ENCODE measurements around the gene ACTA2. TPM values are rescaled to one million over a fixed set of nuclear protein-coding genes. Genes with fewer than 3 reads are reported as not detected.

Gene ACTA2
- total and polyA plus RNA-seq, 9 donors = 209 to 308 (median 267) TPM

DNA sequence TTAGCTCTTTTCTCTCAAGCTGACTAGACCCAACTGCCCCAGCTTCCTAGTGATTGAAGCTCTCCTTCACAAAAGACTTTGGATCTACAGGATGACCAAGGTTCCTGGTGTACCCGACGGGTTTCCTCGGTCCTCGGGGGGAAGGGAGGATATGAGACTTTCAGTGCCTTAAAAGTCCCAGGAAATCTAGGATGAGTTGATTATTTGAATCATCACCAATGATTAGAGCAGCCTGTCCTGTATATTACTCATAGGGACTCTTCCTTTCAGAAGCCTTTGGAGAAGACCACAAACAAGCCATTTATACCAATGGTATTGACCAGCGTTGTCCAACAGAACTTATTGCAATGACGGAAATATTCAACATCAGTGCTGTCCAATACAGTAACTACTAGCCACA lies 6.1 kb upstream of the ACTA2 start:
- Histone ChIP-seq H3K4me3 (ENCODE audit: low read length) (no peak overlapping the region), H3K9me3 (replicated peaks; ENCODE audit: control insufficient read depth, low read depth, low read length) (no peaks in the 10 kb centered on the region), H3K4me1 (ENCODE audit: control insufficient read depth, insufficient read depth, low read length) (peaks cover under 1% of the 10 kb centered on the region), H3K27ac (ENCODE audit: low read length) (no peak overlapping the region), H3K27me3 (ENCODE audit: control insufficient read depth, insufficient read depth, low read length) (no peaks in the 10 kb centered on the region), H3K36me3 (ENCODE audit: control insufficient read depth, insufficient read depth, low read length) (no peaks in the 10 kb centered on the region)
- no peak for DNase-seq
- WGBS (ENCODE audit: insufficient coverage) = no CpG with 5 or more reads among the region's 6 CpGs

DNA sequence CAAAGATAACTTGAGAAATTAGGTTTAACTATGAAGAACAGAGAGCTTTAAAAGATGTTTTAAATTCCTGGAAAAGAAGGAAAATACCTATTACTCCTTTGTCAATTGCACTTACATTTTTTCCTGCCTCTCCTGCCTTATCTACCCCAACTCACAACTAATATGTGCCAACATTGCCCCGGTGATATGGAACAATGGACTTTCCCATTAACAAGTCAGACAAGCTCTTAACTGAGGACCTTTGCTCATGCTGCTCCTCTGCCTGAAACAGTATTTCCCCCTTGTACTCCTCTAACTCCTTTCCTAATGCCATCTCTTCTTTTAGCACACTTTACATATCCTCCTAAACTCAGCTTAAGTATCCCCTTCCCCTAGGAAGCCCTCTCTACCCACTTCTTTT lies 4.8 kb upstream of the ACTA2 start:
- no peak for DNase-seq
- Histone ChIP-seq H3K36me3 (ENCODE audit: control insufficient read depth, insufficient read depth, low read length) (no peaks in the 10 kb centered on the region), H3K4me1 (ENCODE audit: control insufficient read depth, insufficient read depth, low read length) (peaks cover 13% of the 10 kb centered on the region), H3K27me3 (ENCODE audit: control insufficient read depth, insufficient read depth, low read length) (no peaks in the 10 kb centered on the region), H3K9me3 (replicated peaks; ENCODE audit: control insufficient read depth, low read depth, low read length) (no peaks in the 10 kb centered on the region), H3K4me3 (ENCODE audit: low read length) (no peak overlapping the region), H3K27ac (ENCODE audit: low read length) (no peak overlapping the region)
- 85% methylated on average over 1 of the region's 1 CpG for WGBS (ENCODE audit: insufficient coverage)

DNA sequence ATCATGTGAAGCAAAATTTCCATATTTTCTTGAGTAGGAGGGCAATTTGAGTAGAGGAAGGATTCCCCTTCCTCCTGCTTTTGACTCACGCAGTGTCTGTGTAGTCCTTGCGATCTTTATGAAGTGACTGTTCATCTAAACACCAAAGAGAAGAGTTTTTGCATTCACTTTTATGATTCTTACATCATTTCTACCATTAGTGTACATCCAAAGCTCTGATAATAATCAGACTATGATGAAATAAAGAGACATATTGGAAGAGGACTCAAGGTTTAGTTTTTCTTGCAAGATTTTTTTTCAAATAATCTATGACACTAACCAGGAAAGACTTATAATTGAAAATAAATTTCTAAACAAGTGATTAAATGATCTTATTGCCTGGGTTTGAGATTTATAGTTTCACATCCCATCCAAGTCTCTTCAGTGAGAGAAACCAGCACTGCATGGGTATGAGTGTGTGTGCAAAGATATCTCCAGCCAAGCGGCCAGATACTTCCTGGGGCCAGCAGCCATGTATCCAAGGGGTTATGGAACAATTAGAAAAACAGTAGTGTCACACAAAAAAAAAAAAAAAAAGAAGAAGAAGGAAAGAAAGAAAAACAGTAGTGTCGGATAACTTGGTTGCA lies 2.0 kb upstream of the ACTA2 start:
- H3K9me3 ChIP-seq (replicated peaks; ENCODE audit: control insufficient read depth, low read depth, low read length) = no peaks in the 10 kb centered on the region
- H3K27ac ChIP-seq (ENCODE audit: low read length) = no peak overlapping the region
- H3K4me1 ChIP-seq (ENCODE audit: control insufficient read depth, insufficient read depth, low read length) = peaks cover 31% of the 10 kb centered on the region
- no peak for DNase-seq
- no peaks in the 10 kb centered on the region for H3K36me3 ChIP-seq (ENCODE audit: control insufficient read depth, insufficient read depth, low read length)
- no peaks in the 10 kb centered on the region for H3K27me3 ChIP-seq (ENCODE audit: control insufficient read depth, insufficient read depth, low read length)
- no peak overlapping the region for H3K4me3 ChIP-seq (ENCODE audit: low read length)
- no CpG with 5 or more reads among the region's 4 CpGs for WGBS (ENCODE audit: insufficient coverage)

DNA sequence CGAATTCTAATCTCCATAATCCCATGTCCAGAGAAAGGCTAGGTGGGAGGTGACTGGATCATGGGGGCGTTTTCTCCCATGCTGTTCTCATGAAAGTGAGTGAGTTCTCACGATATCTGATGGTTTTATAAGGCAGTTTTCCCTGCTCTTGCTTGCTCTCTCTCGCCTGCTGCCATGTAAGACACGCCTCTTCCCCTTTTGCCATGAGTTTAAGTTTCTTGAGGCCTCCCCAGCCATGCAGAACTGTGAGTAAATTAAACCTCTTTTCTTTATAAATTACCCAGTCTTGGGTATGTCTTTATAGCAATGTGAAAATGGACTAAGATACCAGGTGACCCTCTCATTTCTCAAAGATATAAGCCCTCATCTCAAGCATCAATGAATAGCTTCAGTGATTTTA lies 1.1 kb upstream of the ACTA2 start:
- peak overlapping the region; percentile 95 for H3K27ac ChIP-seq (ENCODE audit: low read length)
- no peaks in the 10 kb centered on the region for H3K27me3 ChIP-seq (ENCODE audit: control insufficient read depth, insufficient read depth, low read length)
- peaks cover 31% of the 10 kb centered on the region for H3K4me1 ChIP-seq (ENCODE audit: control insufficient read depth, insufficient read depth, low read length)
- H3K9me3 ChIP-seq (replicated peaks; ENCODE audit: control insufficient read depth, low read depth, low read length) = no peaks in the 10 kb centered on the region
- no peak overlapping the region for H3K4me3 ChIP-seq (ENCODE audit: low read length)
- WGBS (ENCODE audit: insufficient coverage) = no CpG with 5 or more reads among the region's 5 CpGs
- peaks cover 2% of the 10 kb centered on the region for H3K36me3 ChIP-seq (ENCODE audit: control insufficient read depth, insufficient read depth, low read length)
- DNase-seq = no peak

DNA sequence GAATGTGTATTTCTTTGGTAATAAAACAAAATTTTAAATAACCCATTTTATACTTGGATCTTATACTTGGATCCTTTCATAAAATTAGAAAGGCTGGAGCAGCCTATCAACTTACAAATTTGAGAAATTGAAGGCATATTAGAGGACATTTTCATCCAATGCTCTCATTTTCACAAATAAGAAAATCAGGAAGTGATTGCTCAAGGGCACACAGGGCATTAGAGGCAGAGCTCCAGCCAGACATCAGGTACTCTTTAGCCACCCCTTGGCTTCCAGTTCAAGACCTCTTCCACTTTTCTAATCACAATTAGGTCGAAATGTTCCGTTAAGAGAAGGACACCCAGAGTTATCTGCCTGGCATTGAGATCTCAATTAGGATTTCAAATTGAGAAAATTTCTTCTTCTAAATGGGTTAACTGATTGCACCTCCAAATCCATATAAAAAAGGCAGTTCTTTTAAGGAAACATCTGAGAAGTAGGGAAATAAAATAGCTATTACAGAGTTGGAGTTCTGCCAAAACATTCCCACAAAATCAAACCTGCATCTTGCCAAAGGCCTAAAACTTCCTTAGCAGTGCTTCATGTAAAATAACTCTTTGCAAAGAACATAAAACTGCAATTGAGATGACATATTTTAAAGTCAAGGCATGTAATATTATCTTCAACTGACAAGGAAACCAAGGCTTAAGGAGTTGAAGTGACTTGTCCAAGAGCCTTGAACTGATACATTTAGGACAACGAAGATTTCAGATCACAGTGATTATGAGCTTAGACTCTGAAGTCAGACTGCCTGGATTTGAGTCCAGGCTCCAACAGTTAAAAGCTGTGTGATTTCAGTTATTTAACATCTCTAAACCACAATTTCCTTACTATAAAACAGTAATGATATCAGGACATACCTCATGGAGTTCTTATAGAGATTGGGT lies 2.4 kb downstream of the ACTA2 start:
- H3K9me3 ChIP-seq (replicated peaks; ENCODE audit: control insufficient read depth, low read depth, low read length) = no peaks in the 10 kb centered on the region
- H3K36me3 ChIP-seq (ENCODE audit: control insufficient read depth, insufficient read depth, low read length) = peaks cover 12% of the 10 kb centered on the region
- peak; percentile 68 for DNase-seq
- no peaks in the 10 kb centered on the region for H3K27me3 ChIP-seq (ENCODE audit: control insufficient read depth, insufficient read depth, low read length)
- WGBS (ENCODE audit: insufficient coverage) = no CpG with 5 or more reads among the region's 3 CpGs
- H3K4me1 ChIP-seq (ENCODE audit: control insufficient read depth, insufficient read depth, low read length) = peaks cover 31% of the 10 kb centered on the region
- peak overlapping the region; percentile 34 for H3K4me3 ChIP-seq (ENCODE audit: low read length)
- H3K27ac ChIP-seq (ENCODE audit: low read length) = peak overlapping the region; percentile 95

DNA sequence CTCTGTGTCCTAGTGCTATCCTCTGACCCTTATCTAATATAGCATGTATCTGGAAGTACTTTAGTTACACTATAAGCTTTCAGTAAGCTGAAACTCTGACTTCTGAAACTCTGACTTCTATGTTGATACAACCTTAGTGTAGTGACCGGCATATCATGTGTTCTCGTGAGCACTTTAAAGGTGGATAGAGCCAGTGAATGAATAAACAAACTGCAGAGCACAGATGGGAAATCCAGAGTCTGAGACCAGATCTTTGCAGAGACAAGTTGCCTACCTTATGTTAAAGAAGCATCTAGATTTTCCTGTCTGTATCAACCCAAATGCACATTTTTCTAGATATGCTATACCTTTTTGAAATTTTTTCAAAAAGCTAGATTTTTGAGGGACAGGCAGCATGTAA lies 3.5 kb downstream of the ACTA2 start:
- DNase-seq = no peak

DNA sequence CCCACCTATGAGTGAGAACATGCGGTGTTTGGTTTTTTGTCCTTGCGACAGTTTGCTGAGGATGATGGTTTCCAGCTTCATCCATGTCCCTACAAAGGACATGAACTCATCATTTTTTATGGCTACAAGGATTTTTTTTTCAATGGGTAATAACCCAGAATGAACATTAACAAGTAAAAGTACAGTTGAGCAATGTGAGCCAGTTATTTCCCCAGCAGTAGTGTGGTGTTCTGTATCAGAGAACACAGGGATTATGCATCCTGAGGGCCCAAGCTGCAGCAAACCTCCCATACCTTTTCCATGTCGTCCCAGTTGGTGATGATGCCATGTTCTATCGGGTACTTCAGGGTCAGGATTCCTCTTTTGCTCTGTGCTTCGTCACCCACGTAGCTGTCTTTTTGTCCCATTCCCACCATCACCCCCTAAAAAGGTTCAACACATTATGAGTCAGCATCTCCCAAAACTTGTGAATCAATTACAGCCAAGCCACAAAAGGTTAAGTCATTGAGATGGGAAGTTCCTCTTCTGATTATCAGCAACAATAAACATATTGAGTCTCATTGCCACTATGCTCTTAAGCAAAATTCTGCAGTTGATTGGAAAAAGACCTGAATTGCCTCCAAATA lies 5.5 kb downstream of the ACTA2 start:
- peaks cover 28% of the 10 kb centered on the region for H3K36me3 ChIP-seq (ENCODE audit: control insufficient read depth, insufficient read depth, low read length)
- no peaks in the 10 kb centered on the region for H3K9me3 ChIP-seq (replicated peaks; ENCODE audit: control insufficient read depth, low read depth, low read length)
- H3K4me3 ChIP-seq (ENCODE audit: low read length) = no peak overlapping the region
- no peak overlapping the region for H3K27ac ChIP-seq (ENCODE audit: low read length)
- DNase-seq = no peak
- peaks cover 16% of the 10 kb centered on the region for H3K4me1 ChIP-seq (ENCODE audit: control insufficient read depth, insufficient read depth, low read length)
- 100% methylated on average over 2 of the region's 6 CpGs for WGBS (ENCODE audit: insufficient coverage)
- no peaks in the 10 kb centered on the region for H3K27me3 ChIP-seq (ENCODE audit: control insufficient read depth, insufficient read depth, low read length)

More for the DNA sequence above, 3.5 kb downstream of the ACTA2 start:
- peaks cover 31% of the 10 kb centered on the region for H3K4me1 ChIP-seq (ENCODE audit: control insufficient read depth, insufficient read depth, low read length)
- whole genome bisulfite sequencing (ENCODE audit: insufficient coverage) = 65% methylated on average over 2 of the region's 2 CpGs
- no peaks in the 10 kb centered on the region for H3K27me3 ChIP-seq (ENCODE audit: control insufficient read depth, insufficient read depth, low read length)
- H3K9me3 ChIP-seq (replicated peaks; ENCODE audit: control insufficient read depth, low read depth, low read length) = no peaks in the 10 kb centered on the region
- H3K27ac ChIP-seq (ENCODE audit: low read length) = no peak overlapping the region
- H3K36me3 ChIP-seq (ENCODE audit: control insufficient read depth, insufficient read depth, low read length) = peaks cover 17% of the 10 kb centered on the region
- no peak overlapping the region for H3K4me3 ChIP-seq (ENCODE audit: low read length)

DNA sequence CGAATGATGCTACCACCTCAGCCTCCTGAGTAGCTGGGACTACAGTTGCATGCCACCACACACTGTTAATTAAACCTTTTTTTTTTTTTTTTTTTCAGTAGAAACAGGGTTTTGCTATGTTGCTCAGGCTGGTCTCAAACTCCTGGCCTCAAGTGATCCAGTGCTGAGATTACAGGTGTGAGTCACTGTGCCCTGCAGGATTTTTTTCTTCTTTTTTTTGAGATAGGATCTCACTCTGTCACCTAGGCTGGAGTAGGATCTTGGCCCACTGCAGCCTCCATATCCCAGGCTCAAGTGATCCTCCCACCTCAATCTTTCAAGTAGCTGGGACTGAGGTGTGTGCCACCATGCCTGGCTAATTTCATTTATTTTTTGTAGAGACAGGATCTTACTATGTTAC lies 6.4 kb downstream of the ACTA2 start:
- Histone ChIP-seq H3K27ac (ENCODE audit: low read length) (no peak overlapping the region), H3K27me3 (ENCODE audit: control insufficient read depth, insufficient read depth, low read length) (no peaks in the 10 kb centered on the region), H3K4me1 (ENCODE audit: control insufficient read depth, insufficient read depth, low read length) (peaks cover 8% of the 10 kb centered on the region), H3K9me3 (replicated peaks; ENCODE audit: control insufficient read depth, low read depth, low read length) (no peaks in the 10 kb centered on the region), H3K4me3 (ENCODE audit: low read length) (no peak overlapping the region), H3K36me3 (ENCODE audit: control insufficient read depth, insufficient read depth, low read length) (peaks cover 37% of the 10 kb centered on the region)
- DNase-seq = no peak
- WGBS (ENCODE audit: insufficient coverage) = no CpG with 5 or more reads among the region's 1 CpG

DNA sequence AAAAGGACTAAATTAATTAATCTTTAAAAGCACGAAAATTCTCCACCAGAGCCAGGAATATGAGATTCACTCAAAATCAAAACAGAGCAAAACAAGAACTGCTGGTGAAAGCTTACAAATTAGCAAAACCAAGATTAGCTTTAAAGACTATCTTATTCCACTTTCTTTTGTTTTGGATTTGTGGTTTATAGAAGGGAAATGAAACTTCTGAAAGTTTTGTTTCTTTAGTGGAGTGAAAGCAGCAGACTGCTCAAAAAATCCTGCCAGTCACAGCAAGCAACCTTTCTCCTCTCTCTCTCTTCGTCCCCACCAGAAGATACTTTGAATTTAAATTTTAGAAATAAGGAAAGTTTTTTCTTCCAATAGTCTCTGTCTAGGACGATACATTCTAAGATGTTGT lies 7.8 kb downstream of the ACTA2 start:
- Histone ChIP-seq H3K36me3 (ENCODE audit: control insufficient read depth, insufficient read depth, low read length) (peaks cover 42% of the 10 kb centered on the region), H3K4me1 (ENCODE audit: control insufficient read depth, insufficient read depth, low read length) (no peaks in the 10 kb centered on the region), H3K27ac (ENCODE audit: low read length) (no peak overlapping the region), H3K27me3 (ENCODE audit: control insufficient read depth, insufficient read depth, low read length) (no peaks in the 10 kb centered on the region), H3K9me3 (replicated peaks; ENCODE audit: control insufficient read depth, low read depth, low read length) (no peaks in the 10 kb centered on the region), H3K4me3 (ENCODE audit: low read length) (no peak overlapping the region)
- no CpG with 5 or more reads among the region's 3 CpGs for WGBS (ENCODE audit: insufficient coverage)
- DNase-seq = no peak

DNA sequence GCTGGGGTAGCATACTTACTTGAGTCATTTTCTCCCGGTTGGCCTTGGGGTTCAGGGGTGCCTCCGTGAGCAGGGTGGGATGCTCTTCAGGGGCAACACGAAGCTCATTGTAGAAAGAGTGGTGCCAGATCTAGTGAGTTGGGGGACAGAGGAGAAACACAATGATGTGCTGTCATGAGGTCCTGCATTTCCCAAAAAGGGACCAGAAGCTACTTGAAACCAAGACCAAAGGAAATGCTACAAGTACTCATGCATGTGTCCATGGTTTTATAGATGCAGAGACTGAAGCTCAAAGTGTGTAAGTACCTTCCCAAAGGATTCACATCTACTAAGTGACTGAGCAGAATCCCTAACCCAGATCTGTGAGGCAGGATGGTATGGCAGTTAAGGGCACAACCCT lies 8.8 kb downstream of the ACTA2 start:
- Histone ChIP-seq H3K27ac (ENCODE audit: low read length) (no peak overlapping the region), H3K9me3 (replicated peaks; ENCODE audit: control insufficient read depth, low read depth, low read length) (no peaks in the 10 kb centered on the region), H3K36me3 (ENCODE audit: control insufficient read depth, insufficient read depth, low read length) (peaks cover 52% of the 10 kb centered on the region), H3K4me3 (ENCODE audit: low read length) (no peak overlapping the region), H3K4me1 (ENCODE audit: control insufficient read depth, insufficient read depth, low read length) (no peaks in the 10 kb centered on the region), H3K27me3 (ENCODE audit: control insufficient read depth, insufficient read depth, low read length) (no peaks in the 10 kb centered on the region)
- no peak for DNase-seq
- 93% methylated on average over 3 of the region's 3 CpGs for WGBS (ENCODE audit: insufficient coverage)

All from muscle of leg (tissue), 11 donors.